ENCODE data around the gene TSPEAR.
"Not testable (repeated sequence)": the region's sequence is repeated elsewhere in the genome, so short reads cannot be mapped to it uniquely, and the experiment has no call there.

The TSPEAR gene

DNA sequence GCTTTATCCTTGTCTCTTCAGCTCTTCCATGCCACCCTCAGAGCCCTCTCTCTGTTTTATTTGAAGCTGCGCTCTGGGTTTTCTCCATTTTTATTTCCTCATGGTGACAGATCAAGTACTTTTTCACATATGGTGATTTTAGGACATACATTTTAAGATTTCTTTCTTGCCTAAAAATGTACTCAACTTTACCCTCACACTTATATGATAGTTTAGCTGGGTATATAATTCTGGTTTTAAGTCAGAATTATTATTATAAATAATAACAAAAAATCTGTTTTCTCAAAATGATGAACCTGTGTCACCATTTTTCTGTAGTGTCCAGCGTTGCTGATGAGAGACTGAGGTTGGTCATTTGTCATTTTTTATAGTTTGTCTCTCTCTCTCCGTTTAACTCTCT lies 130.2 kb downstream of the TSPEAR start:
- H3K27ac ChIP-seq (ENCODE audit: low read depth, low read length, poor library complexity, severe bottlenecking): no peak overlapping the region
- H3K27me3 ChIP-seq (ENCODE audit: insufficient read depth, low read length): no peaks in the 10 kb centered on the region; the same call in 1 of the 2 replicates

DNA sequence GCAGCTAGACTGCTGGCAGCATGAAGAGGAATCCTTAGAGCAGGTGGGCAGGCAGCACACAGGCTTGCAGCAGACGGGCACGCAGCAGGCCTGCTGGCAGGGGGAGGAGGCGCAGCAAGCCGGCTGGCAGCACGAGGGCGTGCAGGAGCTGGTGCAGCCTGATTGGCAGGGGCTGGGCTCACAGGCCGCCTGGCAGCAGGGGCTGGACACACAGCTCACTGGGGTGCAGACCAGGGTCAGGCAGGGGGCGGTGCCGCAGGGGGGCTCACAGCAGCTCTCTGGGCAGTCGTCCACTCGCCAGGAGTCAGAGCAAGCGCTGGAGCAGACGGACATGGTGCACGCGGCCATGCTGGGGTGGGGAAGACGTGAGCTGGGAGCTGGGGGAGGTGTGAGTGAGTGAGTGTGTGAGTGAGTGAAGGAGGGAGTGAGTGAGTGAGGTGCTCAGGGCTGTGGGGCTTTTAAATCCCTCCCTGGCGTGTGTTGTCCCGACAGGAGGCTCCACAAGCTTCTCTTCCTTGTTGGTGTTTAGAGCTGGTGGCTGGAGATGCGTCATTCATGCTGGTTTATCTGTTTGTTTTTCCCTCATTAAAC lies 131.0 kb downstream of the TSPEAR start, which contains the start of gene KRTAP10-5:
TSS of gene KRTAP10-5 (minus strand) at position 374 of the 591 bp plus-strand sequence. CDS start at position 348, 26 bp downstream.
- not testable (repeated sequence) for H3K9me3 ChIP-seq (ENCODE audit: low read length); H3K4me2 ChIP-seq (ENCODE audit: low read length); H3K9ac ChIP-seq (ENCODE audit: low read length); H2AFZ ChIP-seq (ENCODE audit: low read length); H3K9me2 ChIP-seq (ENCODE audit: low read depth, low read length); H3K27ac ChIP-seq (ENCODE audit: low read depth, low read length, poor library complexity, severe bottlenecking); H3F3A ChIP-seq (ENCODE audit: insufficient read depth, low read length); H3K36me3 ChIP-seq (ENCODE audit: insufficient read depth, low read length); H3K4me3 ChIP-seq (ENCODE audit: low read depth, low read length, poor library complexity, severe bottlenecking); H3K79me2 ChIP-seq (ENCODE audit: insufficient read depth, low read length); H3K27me3 ChIP-seq (ENCODE audit: insufficient read depth, low read length); H3K4me1 ChIP-seq (ENCODE audit: insufficient read depth, low read length, severe bottlenecking); H4K20me1 ChIP-seq (ENCODE audit: insufficient read depth, low read length)

More for the DNA sequence above, 130.2 kb downstream of the TSPEAR start:
- H3K4me1 ChIP-seq (ENCODE audit: insufficient read depth, low read length, severe bottlenecking): no peaks in the 10 kb centered on the region
- no peak overlapping the region for H3K4me3 ChIP-seq (ENCODE audit: low read depth, low read length, poor library complexity, severe bottlenecking)
- no peaks in the 10 kb centered on the region; the same call in 1 of the 2 replicates for H3K36me3 ChIP-seq (ENCODE audit: insufficient read depth, low read length)
- H3F3A ChIP-seq (ENCODE audit: insufficient read depth, low read length): no peaks in the 10 kb centered on the region
- no peak overlapping the region for H2AFZ ChIP-seq (ENCODE audit: low read length)
- no peak overlapping the region for H3K4me2 ChIP-seq (ENCODE audit: low read length)
- peaks cover 4% of the 10 kb centered on the region; the same call in 1 of the 2 replicates for H3K9me3 ChIP-seq (ENCODE audit: low read length)
- no peaks in the 10 kb centered on the region for H3K79me2 ChIP-seq (ENCODE audit: insufficient read depth, low read length)
- no peaks in the 10 kb centered on the region for H4K20me1 ChIP-seq (ENCODE audit: insufficient read depth, low read length)
- TF ChIP-seq EZH2 (IDR thresholded peaks at IDR 0.05; ENCODE audit: borderline replicate concordance, low read length): no peak
- TF ChIP-seq, protein P1, sequence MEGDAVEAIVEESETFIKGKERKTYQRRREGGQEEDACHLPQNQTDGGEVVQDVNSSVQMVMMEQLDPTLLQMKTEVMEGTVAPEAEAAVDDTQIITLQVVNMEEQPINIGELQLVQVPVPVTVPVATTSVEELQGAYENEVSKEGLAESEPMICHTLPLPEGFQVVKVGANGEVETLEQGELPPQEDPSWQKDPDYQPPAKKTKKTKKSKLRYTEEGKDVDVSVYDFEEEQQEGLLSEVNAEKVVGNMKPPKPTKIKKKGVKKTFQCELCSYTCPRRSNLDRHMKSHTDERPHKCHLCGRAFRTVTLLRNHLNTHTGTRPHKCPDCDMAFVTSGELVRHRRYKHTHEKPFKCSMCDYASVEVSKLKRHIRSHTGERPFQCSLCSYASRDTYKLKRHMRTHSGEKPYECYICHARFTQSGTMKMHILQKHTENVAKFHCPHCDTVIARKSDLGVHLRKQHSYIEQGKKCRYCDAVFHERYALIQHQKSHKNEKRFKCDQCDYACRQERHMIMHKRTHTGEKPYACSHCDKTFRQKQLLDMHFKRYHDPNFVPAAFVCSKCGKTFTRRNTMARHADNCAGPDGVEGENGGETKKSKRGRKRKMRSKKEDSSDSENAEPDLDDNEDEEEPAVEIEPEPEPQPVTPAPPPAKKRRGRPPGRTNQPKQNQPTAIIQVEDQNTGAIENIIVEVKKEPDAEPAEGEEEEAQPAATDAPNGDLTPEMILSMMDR (IDR thresholded peaks at IDR 0.05; ENCODE audit: low read length): no peak
- no peak overlapping the region for H3K9ac ChIP-seq (ENCODE audit: low read length)
- no peaks in the 10 kb centered on the region for H3K9me2 ChIP-seq (ENCODE audit: low read depth, low read length)

DNA sequence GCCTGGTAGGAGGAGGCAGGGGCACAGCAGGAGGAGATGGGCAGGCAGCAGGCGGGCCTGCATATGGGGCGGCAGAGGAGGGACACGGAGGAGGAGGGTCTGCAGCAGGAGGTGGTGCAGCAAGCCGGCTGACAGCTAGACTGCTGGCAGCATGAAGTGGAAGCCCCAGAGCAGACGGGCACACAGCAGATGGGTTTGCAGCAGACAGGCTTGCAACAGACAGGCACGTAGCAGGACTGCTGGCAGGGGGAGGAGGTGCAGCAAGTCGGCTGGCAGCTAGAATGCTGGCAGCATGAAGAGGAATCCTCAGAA lies 131.6 kb downstream of the TSPEAR start:
- no peaks in the 10 kb centered on the region for H4K20me1 ChIP-seq (ENCODE audit: insufficient read depth, low read length)
- H3K4me3 ChIP-seq (ENCODE audit: low read depth, low read length, poor library complexity, severe bottlenecking): no peak overlapping the region
- no peaks in the 10 kb centered on the region; the same call in 1 of the 2 replicates for H3K27me3 ChIP-seq (ENCODE audit: insufficient read depth, low read length)
- no peak overlapping the region for H3K27ac ChIP-seq (ENCODE audit: low read depth, low read length, poor library complexity, severe bottlenecking)
- no peaks in the 10 kb centered on the region for H3K9me2 ChIP-seq (ENCODE audit: low read depth, low read length)
- H3K9me3 ChIP-seq (ENCODE audit: low read length): peaks cover 4% of the 10 kb centered on the region; the same call in 1 of the 2 replicates
- no peaks in the 10 kb centered on the region for H3F3A ChIP-seq (ENCODE audit: insufficient read depth, low read length)
- no peak overlapping the region for H2AFZ ChIP-seq (ENCODE audit: low read length)
- no peak overlapping the region for H3K4me2 ChIP-seq (ENCODE audit: low read length)
- TF ChIP-seq EZH2 (IDR thresholded peaks at IDR 0.05; ENCODE audit: borderline replicate concordance, low read length): no peak
- no peaks in the 10 kb centered on the region for H3K4me1 ChIP-seq (ENCODE audit: insufficient read depth, low read length, severe bottlenecking)
- no peaks in the 10 kb centered on the region; the same call in 1 of the 2 replicates for H3K36me3 ChIP-seq (ENCODE audit: insufficient read depth, low read length)
- H3K79me2 ChIP-seq (ENCODE audit: insufficient read depth, low read length): no peaks in the 10 kb centered on the region
- no peak overlapping the region for H3K9ac ChIP-seq (ENCODE audit: low read length)

DNA sequence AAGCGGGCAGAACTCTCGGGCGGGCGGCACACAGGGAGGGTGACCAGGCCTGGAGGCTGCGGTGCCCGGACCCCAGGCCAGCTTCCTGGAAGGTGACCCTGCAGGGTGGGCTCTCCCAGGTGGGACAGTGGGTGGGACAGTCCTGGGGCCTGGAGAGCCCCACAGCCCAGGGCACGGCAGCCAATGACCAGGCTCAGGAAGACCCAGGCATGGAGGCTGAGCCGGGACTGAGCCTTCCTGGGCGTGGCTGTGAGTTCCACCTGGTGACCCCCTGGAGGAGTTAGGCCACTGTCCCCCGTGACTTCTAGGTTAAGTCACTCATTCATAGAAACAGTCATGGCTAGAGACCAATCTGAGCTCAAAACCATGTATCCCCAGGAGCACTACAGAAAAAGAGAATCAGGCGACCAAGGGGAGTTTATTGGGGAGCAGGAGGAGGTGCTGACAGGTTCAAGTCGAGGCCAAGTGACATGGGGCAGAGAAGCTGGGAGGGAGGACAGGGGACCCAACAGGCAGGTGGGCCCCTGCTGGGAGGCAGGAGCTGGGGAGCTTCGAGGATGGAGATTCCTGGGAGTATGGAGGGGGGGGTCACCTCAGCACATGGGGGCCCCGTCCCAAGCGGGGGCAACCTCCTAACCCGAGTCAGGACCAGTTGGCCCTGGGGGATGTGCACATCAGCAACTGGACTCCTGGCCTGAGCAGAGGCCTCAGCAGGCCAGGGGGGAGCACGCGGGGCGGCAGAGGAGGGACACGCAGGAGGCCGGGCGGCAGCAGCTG lies 132.1 kb downstream of the TSPEAR start:
- Histone ChIP-seq H4K20me1 (ENCODE audit: insufficient read depth, low read length) (no peaks in the 10 kb centered on the region), H3F3A (ENCODE audit: insufficient read depth, low read length) (no peaks in the 10 kb centered on the region), H3K9ac (ENCODE audit: low read length) (no peak overlapping the region), H3K4me1 (ENCODE audit: insufficient read depth, low read length, severe bottlenecking) (no peaks in the 10 kb centered on the region), H3K9me3 (ENCODE audit: low read length) (peaks cover 4% of the 10 kb centered on the region; the same call in 1 of the 2 replicates), H3K4me2 (ENCODE audit: low read length) (no peak overlapping the region), H3K9me2 (ENCODE audit: low read depth, low read length) (no peaks in the 10 kb centered on the region), H3K27ac (ENCODE audit: low read depth, low read length, poor library complexity, severe bottlenecking) (no peak overlapping the region), H3K27me3 (ENCODE audit: insufficient read depth, low read length) (no peaks in the 10 kb centered on the region; the same call in 1 of the 2 replicates), H3K36me3 (ENCODE audit: insufficient read depth, low read length) (no peaks in the 10 kb centered on the region; the same call in 1 of the 2 replicates), H3K4me3 (ENCODE audit: low read depth, low read length, poor library complexity, severe bottlenecking) (no peak overlapping the region), H2AFZ (ENCODE audit: low read length) (no peak overlapping the region), H3K79me2 (ENCODE audit: insufficient read depth, low read length) (no peaks in the 10 kb centered on the region)
- TF ChIP-seq, protein P1 (IDR thresholded peaks at IDR 0.05; ENCODE audit: low read length): no peak
- TF ChIP-seq EZH2 (IDR thresholded peaks at IDR 0.05; ENCODE audit: borderline replicate concordance, low read length): no peak
